Stimulated activated CD8-positive, alpha-beta memory T cell treated with anti-CD3 and anti-CD28 coated beads, Interleukin-12 subunit alpha, Interleukin-12 subunit beta, amount 100 ng/mL, for 24 hours (primary cell): ENCODE results near the gene MAGI1.

Source experiments
- DNase-seq: peaks from one replicate; pipeline ENCODE4 v3.0.0-alpha.2; 2020; ENCODE audit errors: extremely low read depth

MAGI1 gene

GRCh38 chr3:65432388-65433003, 606.2 kb downstream of the MAGI1 start:
- DNase-seq = no peak

DNA sequence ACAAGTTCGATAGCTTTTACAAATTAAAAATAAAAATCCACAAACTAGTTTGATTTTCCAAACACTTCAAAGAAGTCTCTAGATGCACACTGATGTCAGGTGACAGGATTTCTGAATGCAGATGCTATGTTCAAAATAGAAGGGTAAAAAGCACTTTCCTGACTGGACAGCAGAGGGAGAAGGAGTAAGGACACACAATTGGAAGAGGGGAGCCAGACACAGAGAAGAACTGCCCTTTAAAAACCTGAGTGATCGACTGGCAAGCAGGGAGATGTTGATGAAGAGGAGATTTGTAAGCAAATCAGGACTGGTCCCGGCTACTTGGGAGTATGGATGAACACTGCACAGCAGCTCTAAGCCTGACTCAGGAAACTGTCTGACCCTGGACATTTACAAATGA, 612.8 kb downstream of the MAGI1 start:
- DNase-seq = no peak

DNA sequence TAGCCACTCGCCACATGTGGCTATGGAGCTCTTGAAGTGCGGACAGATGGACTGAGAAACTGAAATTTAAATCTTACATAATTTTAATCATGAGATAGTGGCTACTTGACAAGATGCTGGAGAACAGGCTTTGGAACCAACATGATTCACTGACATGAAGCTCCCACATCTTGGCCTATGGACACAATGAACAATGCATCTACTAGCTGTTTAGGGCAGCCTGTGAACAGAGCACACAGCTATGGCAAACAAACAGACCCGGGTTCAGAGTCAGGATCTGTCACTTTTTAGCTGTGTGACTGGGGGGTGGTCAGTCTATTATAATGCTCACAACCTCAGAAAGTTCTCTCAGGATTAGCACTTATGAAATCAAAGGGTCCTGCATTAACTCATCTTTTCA, 616.6 kb downstream of the MAGI1 start:
- no peak for DNase-seq

- DNase-seq = no peak
Observed at GRCh38 chr3:65419233-65419632, 619.5 kb downstream of the MAGI1 start.

GRCh38 chr3:65413891-65414290, 624.8 kb downstream of the MAGI1 start:
- DNase-seq = no peak

GRCh38 chr3:65412588-65412987, 626.1 kb downstream of the MAGI1 start:
- no peak for DNase-seq

DNA sequence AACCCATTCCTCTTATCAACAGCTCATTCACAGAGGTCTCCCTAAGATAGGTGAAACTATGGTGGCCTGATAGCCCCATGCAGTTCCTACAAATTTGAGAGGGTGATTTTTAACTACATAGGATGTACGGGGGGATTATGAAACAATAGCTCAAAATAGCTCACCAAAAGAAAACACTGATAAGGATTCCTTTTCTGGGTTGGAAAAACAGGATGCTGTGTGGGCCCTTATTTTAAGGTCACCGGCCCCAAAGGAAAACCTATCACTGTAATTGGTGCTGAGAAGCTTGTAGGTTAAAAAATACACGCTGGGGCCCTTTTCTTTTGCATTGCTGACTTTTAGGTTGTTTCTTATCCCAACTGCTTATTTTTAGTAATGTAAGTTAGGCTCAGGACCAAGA, 627.4 kb downstream of the MAGI1 start:
- no peak for DNase-seq

- no peak for DNase-seq
Observed at GRCh38 chr3:65409176-65409569, 629.5 kb downstream of the MAGI1 start.

DNA sequence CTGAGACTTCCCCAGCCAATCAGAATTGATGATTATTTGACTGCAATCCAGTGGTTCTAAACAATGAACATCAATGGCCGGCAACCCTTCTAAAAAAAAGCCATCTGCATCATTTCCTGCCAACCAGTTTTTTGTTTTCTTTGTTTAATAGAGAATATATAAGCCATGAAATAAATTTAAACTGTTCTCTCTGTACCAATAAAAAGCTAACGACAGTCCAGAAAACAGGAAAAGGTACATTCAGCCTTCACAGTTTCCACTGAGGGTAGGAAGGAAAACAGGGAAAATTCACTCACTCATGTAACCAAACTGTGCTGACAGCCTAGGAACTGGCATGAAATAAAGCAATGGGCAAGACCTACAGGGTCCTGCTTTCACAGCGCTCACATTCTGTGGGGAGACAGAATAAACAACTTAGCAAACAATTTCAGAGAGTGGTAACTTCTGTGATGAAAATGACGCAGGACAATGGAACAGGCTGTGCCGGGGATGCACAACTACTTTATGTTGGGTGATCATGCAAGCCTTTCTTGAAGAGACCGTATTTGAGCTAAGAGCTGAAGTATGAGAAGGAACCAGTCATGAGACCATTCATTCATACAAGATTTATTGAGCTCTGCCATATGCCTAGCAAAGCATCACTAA, 630.1 kb downstream of the MAGI1 start:
- DNase-seq = no peak

DNA sequence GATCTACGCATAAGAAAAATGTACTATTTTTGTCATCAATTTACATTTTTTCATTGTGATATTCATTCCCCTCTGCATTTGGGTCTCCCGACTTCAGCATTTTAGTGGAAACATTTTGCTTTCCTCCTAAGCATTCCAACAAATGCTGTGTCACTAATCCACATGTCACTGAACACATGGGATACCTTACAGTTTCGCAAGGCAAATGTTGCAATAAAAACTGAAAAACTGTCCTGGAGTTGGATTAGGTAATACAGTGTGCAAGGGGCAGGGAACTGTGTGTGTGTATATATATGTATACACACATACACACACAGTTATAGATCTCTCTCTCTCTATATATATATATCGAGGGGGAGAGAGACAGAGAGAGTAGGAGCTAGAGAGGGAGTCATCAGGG, 632.2 kb downstream of the MAGI1 start:
- no peak for DNase-seq

GRCh38 chr3:65402597-65402996, 636.1 kb downstream of the MAGI1 start:
- DNase-seq = no peak

DNA sequence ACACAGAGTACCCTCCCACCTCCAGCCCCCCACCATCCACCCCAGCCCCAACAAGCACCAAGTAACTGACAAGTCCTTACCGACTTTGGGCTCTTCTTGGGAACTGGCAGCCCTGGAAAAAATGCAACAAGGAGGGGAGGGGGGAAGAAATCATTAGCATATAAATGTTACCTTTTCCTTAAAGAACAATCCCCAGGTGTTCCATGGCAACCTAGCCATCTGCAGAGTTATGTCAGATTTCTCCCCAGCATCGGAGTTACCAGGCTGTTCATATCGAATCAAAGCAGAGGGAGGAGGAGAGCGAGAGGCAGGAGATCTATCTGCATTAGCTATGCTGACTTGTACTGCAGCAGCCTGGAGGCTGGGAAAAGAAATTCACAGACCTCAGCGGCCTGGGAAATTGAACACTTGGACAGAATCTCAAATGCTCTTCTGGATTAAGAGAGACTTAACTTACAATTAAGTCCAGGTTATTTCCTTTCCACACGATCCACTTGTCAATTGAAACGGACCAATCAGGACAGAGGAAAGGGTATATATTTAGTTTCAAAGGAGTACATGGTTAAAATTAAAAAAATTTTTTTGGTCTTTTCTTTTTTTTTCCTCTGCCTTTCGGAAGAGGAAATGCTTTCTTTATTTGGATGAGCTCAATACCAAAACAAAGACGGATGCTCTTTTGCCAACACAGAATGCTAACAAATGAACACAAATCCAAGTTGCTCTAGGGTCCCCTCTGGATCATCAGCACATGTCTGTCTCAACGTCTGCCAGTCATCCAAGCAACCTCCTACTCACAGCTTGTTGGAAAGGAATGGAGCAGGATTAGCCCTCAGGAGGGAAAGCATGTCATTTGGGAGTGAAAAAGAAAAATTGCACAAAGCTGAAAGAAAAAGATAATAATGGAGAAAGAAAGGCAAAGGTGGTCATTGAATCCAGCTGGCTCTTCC, 637.1 kb downstream of the MAGI1 start:
- no peak for DNase-seq

GRCh38 chr3:65400899-65401298, 637.8 kb downstream of the MAGI1 start:
- DNase-seq = no peak

DNA sequence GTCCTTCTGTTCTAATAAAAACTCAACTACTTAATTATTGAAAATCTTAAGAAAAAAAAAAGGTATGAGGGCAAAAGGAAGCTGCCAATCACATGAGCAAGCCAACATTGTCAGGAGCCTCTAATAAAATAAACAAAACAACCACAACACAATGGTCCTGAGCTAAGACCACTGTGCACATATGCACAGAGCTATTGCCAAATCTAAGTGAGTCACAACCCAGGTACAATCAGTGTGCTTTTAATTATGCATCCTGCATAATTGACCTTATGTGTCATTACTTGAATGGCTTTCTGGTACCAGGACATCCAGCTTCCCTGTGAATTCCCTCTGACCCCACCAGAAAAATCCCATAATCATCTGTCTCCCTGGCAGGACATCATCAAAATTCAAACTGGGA, 639.8 kb downstream of the MAGI1 start:
- DNase-seq = no peak

DNA sequence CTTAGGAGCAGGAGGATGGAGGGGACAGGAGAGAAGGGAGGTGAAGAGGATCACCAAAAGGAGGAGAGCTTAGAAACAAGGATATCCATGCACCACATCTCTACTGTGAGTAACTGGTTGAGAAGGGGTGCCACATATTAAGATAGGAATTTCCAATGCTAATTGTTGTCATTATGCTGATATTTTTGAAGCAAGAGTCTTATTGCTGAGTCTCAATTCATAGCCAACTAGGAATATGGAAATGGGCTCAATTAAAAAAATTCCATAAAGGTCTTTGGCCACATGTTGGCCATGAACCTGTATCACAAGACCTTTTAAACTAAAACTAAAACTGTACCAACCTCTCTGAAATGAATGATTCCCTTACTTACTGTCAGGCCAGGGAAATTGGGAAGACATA, 642.6 kb downstream of the MAGI1 start:
- no peak for DNase-seq

- no peak for DNase-seq
Observed at GRCh38 chr3:65391068-65391467, 647.6 kb downstream of the MAGI1 start.

DNA sequence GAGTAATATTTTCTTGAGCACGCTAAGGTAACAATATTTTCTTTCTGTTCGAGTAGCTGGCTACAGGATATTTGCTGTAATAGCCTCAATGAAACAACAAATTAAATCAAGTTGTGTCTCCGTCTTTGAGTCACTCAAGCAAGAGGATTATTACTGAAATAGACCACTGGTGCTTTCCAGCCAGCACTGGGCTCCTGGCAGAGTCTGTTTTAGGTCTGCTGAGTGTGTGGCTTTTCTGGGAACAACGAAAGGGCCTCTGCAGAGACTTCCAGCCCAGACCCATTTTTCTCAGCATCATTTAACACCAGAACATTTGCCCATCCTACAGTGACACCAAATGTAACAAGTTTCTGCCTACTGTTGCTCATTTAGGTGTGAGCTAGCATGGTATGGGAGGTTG, 652.9 kb downstream of the MAGI1 start:
- DNase-seq = no peak

- no peak for DNase-seq
Observed at GRCh38 chr3:65381496-65382010, 657.2 kb downstream of the MAGI1 start.

DNA sequence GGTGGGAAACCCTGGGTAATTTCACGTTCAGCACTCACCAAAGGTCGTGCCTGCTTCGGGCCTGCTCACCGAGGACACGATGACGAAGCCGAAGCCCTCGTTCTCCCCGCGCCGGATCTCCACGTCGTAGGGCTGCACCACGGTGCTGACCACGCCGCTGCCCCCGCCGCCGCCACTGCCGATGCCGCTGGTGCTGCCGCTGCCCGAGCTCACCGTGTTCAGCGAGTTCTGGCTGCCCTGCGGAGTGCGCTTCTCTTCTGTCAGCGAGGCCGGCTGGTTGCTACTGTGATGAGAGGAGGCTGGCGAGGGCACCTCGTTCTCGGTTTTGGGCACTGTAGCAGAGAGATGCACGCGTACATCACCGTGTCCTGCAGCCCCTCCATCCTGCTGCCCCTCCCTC, 659.5 kb downstream of the MAGI1 start:
- DNase-seq = no peak

- DNase-seq = no peak
Observed at GRCh38 chr3:65377637-65378036, 661.1 kb downstream of the MAGI1 start.

DNA sequence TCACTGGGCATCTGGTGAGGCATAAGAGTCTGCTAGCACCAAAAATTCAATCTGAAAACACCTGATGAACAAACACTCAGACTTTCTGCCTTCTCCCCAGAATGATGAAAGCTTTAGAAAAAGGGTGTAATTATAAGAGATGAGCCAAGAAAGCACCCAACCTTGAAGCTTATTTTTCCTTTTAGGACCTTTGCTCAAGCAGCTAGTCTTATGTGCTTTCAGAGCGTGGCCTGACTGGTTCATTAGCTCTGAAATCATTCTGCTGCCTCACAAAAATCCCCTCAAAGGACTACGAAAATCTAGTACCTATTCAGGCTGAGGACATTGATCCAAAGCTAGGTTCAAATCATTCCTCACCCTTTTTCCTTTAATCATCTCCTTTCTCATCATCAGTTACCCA, 662.3 kb downstream of the MAGI1 start:
- DNase-seq = no peak

GRCh38 chr3:65371053-65371452, 667.7 kb downstream of the MAGI1 start:
- no peak for DNase-seq

DNA sequence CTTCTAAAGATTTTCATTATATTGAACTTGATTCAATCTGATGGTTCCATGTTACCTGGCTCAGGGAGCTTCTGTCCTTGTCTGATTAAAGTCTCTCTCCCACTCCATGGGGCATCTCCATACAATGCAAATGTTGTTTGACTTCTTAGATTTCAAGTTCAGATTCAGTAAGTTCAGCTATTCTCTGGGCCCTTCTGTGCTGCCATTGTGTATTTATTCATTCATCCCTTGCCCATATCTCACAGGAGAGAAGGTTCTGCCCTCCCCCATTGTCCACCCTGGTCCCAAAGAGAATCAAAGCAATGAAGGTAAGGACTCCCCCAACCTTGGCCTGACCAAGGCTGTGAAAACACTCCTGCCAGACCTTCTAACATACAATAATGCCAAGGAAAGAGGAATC, 669.9 kb downstream of the MAGI1 start:
- no peak for DNase-seq
